Activated naive CD8-positive, alpha-beta T cell (primary cell): ENCODE results near the gene MNX1.

Experiments
- H3K27ac Mint-ChIP-seq: one replicate; pipeline ENCODE4 v1.8.0; 2021; ENCODE audit warnings: mixed read lengths
- H3K27me3 Mint-ChIP-seq: one replicate; pipeline ENCODE4 v1.8.0; 2021; ENCODE audit warnings: mixed read lengths
- H3K36me3 Mint-ChIP-seq: one replicate; pipeline ENCODE4 v1.8.0; 2021; ENCODE audit warnings: mixed read lengths
- H3K4me1 Mint-ChIP-seq: one replicate; pipeline ENCODE4 v1.8.0; 2021; ENCODE audit warnings: low read depth, mixed read lengths
- H3K4me3 Mint-ChIP-seq: one replicate; pipeline ENCODE4 v1.8.0; 2021; ENCODE audit warnings: mild to moderate bottlenecking, mixed read lengths
- H3K9me3 Mint-ChIP-seq: one replicate; pipeline ENCODE4 v1.8.0; 2021; ENCODE audit warnings: low read depth, mixed read lengths

The MNX1 gene

DNA sequence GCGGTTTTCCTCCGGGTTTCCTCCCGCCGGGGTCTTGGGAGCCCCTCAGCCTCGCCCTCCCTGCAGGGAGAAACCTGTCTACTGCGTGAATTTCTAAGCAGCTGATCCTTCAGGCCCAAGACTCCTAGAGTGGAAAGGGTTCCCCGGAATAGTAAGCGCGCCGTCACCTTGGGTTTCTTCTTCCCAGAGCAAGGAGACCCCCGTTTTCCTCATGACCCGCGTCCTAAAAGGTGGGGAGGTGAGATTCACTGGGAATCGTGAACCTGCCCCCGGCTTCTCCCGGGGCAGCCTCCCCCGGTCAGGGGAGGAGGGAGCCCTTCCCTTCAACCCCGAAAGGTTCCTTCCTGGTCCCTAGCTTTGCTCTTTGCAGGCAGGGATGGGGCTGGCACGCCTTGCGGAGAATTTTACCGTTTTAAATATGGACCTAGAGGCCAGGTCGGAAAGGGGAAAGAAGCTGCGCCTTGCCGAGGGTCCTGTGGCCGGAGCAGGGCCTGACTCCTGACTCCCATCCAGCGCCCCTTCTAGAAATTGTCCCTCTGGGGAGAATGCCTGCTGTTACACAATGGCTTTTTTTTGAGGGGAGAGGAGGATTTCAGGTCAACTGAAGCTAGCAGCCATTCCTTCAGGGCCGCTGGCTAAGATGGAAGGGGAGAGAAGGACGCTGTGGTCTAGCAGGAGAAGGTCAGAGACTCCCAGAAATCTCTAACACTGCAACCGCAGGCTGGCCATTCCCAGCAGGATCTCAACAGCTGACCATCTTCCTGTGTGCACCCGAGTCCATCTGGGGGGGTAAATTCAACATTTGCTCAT is 11.6 kb upstream of the MNX1 start:
- peaks cover 17% of the 10 kb centered on the region for H3K4me1 Mint-ChIP-seq
- H3K36me3 Mint-ChIP-seq = no peaks in the 10 kb centered on the region
- no peak overlapping the region for H3K4me3 Mint-ChIP-seq
- H3K9me3 Mint-ChIP-seq = no peaks in the 10 kb centered on the region
- no peak overlapping the region for H3K27ac Mint-ChIP-seq
- H3K27me3 Mint-ChIP-seq = peaks cover 47% of the 10 kb centered on the region

DNA sequence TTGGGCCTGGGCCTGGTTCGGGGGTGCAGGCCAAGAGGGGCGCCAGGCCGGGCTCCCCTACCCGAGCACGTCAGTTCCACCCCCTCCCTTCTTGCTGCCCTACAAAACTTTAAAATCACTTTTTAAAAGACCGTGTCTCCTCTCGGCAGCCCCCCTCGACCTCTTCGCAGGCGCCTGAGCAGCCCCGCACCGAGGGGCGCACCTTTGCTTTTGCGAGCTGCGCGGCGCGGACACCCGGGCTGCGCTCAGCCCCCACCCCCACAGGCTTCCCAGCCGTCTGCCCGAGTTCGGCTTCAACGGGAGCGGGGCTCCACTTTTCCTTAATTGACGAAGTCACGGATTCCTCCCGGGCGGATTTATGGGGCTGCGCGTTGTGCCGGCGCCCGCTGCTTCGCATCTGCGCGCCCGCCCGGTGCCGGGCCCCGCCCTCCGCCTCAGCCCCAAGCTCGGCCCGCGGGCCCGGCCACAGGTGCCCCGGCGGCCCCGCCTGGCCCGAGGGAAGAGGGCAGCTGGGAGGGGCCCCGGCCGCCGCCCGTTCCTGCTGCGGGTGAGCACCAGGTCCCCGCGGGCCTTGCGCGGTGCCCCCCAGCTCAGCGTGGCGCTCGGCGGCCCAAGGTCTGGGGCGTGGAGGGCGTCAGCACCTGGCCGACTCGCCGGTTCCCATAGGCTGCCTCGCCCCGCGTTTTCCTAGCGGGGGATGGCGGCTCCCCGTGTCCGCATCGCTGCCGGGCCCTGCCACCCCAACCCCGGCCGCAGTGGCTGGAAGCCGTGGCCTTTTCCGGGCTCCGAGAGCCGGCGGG is 10.8 kb upstream of the MNX1 start:
- Mint-ChIP-seq H3K27me3 (peaks cover 43% of the 10 kb centered on the region), H3K36me3 (no peaks in the 10 kb centered on the region), H3K27ac (no peak overlapping the region), H3K9me3 (no peaks in the 10 kb centered on the region), H3K4me1 (peaks cover 21% of the 10 kb centered on the region), H3K4me3 (no peak overlapping the region)

DNA sequence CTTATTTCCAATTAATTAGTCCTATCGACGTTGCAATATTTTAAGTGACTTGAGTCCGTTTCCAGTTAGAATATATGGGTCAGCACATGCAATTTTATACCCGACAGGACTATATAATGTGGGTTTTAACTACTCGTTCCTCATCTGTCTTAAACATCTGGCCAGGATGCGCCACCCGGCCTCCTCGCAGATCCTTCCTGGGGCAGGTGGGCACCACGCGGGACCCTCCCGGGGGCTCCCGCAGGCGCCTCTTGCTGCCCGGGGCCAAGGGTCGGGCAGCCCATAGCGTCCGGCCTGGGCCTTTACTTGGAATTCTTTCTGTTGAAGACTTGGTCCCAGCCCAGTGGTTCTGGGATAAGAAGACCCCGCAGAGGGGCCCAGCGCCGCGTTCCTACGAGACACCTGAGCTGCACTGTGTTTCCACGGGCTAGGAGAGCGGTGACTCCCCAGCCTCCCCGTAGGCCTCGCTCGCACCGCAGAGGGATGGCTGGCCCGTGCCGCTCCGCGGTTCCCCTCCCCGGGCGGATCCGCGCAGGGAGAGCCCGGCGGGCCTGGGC is 10.1 kb upstream of the MNX1 start:
- peak overlapping the region; percentile 42 for H3K4me3 Mint-ChIP-seq
- H3K27me3 Mint-ChIP-seq = peaks cover 44% of the 10 kb centered on the region
- H3K9me3 Mint-ChIP-seq = no peaks in the 10 kb centered on the region
- H3K27ac Mint-ChIP-seq = no peak overlapping the region
- H3K36me3 Mint-ChIP-seq = no peaks in the 10 kb centered on the region
- peaks cover 24% of the 10 kb centered on the region for H3K4me1 Mint-ChIP-seq

DNA sequence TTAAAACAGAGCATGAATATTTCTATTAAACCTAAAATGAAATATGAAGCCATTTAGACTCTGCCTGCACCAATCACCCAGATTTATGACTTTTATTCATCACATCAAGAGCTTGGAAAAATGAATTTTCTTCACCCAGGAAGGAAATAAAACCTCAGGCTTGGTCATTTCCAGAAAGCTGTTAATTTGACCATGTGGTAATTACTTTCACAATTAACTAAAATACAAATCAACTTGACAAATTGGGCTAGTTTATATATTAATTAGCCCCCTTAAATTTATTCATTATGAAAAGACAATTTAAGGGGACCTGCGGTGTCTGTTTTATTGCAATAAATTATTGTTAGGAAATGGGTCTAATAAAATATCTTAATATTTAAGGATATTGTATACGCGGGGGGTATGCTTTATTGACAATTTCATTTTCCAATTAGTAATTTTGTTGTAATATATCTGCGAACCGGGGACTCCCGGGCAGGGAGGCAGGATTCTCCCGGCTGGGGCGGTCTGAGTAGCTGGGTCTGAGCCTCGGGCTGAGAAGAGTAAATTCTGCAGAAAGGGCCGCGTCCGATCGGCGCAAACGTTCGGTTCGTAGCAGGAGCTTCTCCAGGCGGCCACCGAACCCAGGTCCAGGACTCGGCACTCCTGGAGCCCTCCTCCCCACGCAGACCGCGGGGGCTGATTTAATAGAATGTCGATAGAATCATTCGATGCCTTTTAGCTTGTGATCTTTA is 9.4 kb upstream of the MNX1 start:
- H3K4me3 Mint-ChIP-seq = peak overlapping the region; percentile 42
- no peaks in the 10 kb centered on the region for H3K36me3 Mint-ChIP-seq
- H3K27ac Mint-ChIP-seq = no peak overlapping the region
- peaks cover 41% of the 10 kb centered on the region for H3K27me3 Mint-ChIP-seq
- no peaks in the 10 kb centered on the region for H3K9me3 Mint-ChIP-seq
- peaks cover 24% of the 10 kb centered on the region for H3K4me1 Mint-ChIP-seq

DNA sequence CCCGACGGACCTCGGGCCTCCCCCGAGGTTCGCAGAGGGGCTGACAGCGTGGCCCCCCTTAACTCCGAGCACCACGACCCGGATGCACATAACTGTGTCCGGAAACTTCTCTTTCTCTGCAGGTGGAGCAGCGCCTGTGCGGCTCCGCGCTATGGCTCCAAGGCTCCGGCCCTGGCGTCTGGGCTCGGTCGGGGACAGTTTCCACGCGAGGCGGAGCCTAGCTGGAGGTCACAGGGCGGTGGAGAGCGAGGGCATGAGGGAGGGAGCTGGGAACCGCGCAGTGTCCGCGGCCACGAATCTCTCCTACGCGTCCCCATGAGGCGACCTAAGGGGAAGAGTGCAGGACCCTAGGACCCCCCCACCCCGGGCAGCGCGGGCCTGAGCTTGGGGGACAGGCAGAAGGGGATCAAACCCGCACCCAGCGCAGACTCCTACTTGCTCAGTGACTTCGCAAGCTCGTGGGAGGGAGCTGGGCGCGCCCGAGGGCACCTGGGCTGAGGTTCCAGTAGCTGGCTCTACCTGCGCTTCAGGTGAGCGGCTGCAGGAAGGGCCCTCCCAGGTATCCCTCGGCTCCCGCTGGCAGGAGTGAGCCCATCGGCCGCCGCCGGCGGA is 8.6 kb upstream of the MNX1 start:
- Mint-ChIP-seq H3K4me3 (peak overlapping the region; percentile 81), H3K36me3 (no peaks in the 10 kb centered on the region), H3K4me1 (peaks cover 24% of the 10 kb centered on the region), H3K27ac (no peak overlapping the region), H3K27me3 (peaks cover 45% of the 10 kb centered on the region), H3K9me3 (no peaks in the 10 kb centered on the region)

DNA sequence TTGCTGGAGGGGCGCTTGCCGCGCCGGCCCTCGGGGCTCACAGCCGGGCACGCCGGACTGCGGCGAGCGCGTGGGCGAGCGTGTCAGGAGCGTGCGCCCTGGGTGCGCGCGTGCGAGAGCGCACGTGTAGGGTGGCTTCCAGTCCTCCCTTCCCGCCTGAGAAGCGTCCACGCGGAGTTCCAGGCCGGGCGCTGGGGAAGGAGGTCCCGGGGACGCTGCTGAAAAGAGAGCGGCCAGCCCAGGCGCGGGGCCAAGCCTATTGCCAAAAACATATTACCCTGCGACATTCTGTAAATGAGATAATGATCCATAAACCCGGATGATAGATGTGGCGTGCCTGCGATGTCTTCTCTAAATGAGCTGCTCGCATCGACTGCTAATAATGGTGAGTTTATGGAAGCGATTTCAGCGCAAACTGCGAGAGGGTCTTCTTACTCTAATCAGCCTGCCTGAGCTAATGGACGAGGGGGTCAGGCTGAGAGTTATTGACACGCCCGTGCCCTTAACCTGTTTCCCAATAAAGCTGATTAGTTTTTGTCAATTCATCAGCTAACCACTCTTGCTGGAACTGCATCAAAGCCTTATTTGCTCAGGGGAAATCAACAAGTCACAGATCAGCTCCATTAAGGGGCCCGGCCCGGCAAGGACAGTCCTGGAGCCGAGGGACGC is 8.0 kb upstream of the MNX1 start:
- H3K4me1 Mint-ChIP-seq = peaks cover 24% of the 10 kb centered on the region

DNA sequence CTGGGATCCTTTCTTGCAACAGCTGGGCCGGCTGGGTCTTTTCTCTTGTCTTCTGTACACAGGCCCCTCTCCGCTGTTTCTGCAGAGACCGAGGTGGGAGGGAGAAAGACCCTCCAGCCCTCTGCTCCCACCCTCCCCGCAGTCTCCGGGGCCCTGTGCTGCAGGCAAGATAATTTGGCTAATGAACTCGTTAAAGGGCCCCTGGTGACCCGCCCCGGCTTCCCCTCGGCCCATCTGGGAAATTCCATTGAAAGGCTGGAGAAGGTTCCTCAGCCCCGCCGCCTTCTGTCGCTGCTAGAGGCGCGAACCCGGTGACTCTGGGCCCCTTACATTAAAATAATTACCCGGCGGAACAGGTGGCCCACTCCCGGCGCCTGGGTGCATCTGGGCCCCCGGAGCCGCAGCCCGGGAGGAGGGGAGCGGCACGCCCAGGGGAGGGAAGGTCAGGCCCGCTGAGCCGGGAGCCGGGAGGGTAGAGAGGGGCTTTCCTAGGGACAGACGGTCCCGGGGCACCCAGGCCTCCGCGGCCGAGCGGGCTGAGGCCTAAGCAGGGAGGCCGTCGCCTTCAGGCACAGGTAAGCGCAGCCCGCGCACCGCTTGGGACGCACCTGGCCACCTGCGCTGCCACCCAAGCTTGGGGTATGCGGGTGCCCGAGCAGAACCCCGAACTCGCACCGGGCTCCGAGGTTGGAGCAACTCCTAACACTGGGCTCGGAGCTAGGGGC is 7.3 kb upstream of the MNX1 start:
- peaks cover 45% of the 10 kb centered on the region for H3K27me3 Mint-ChIP-seq
- peaks cover 24% of the 10 kb centered on the region for H3K4me1 Mint-ChIP-seq
- H3K4me3 Mint-ChIP-seq = no peak overlapping the region

More for the DNA sequence above, 8.0 kb upstream of the MNX1 start:
- Mint-ChIP-seq H3K4me3 (peak overlapping the region; percentile 81), H3K27me3 (peaks cover 45% of the 10 kb centered on the region), H3K36me3 (no peaks in the 10 kb centered on the region), H3K27ac (no peak overlapping the region), H3K9me3 (no peaks in the 10 kb centered on the region)

DNA sequence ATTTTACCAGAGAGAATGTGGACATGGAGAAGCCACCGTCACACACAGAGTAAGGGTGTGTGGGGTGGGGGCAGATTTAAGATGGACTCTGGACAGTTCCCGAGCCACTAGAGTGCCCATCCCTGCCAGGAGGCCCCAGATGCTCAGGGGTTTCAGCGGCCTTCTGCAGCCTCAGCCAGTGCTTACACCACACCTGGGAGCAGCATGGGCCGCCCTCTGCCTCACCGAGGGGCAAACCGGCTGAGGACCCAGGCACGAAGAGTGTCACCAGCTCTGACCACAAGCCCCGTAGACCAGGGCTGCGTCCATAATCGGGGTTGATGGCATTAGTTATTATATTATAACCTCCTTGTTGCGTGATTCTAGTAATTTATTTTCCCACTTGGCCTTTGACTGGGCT is 6.7 kb upstream of the MNX1 start:
- H3K36me3 Mint-ChIP-seq = no peaks in the 10 kb centered on the region
- peaks cover 42% of the 10 kb centered on the region for H3K27me3 Mint-ChIP-seq
- peaks cover 22% of the 10 kb centered on the region for H3K4me1 Mint-ChIP-seq
- no peak overlapping the region for H3K27ac Mint-ChIP-seq
- no peak overlapping the region for H3K4me3 Mint-ChIP-seq
- no peaks in the 10 kb centered on the region for H3K9me3 Mint-ChIP-seq

More for the DNA sequence above, 7.3 kb upstream of the MNX1 start:
- H3K36me3 Mint-ChIP-seq = no peaks in the 10 kb centered on the region
- H3K27ac Mint-ChIP-seq = no peak overlapping the region
- H3K9me3 Mint-ChIP-seq = no peaks in the 10 kb centered on the region

DNA sequence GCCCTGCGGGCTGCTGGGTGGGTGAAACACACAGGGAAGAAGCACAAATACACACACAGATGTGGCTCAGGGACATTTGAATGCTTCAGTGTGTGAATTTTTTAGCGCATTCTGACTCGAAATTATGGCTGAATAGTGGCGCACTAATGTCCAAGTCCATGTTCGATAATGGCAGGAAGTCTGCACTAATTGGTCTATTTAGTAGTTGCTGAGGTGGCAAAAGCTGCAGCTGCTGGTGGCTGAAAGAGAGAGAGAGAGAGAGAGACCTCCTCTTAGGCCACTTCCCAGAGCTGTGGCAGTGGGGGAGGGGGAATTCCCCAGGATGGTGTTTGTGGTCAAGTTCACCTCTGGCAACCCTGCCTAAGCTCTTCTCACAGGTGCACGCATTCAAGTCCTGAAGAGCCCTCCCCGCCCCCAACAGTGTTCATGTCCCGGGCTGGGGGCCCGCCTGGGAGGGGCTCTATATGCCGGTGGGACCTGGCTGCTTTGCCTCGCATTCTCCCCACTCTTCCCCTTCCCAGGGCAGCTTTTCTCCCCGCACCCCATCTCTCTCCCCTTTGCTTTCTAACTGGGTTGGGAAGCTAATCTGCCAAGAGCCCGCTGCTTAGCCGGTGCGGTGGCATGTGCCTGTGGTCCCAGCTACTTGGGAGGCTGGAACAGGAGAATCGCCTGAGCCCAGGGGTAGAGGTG is 6.0 kb upstream of the MNX1 start:
- peaks cover 27% of the 10 kb centered on the region for H3K4me1 Mint-ChIP-seq
- H3K9me3 Mint-ChIP-seq = no peaks in the 10 kb centered on the region
- no peaks in the 10 kb centered on the region for H3K36me3 Mint-ChIP-seq
- H3K27ac Mint-ChIP-seq = no peak overlapping the region
- no peak overlapping the region for H3K4me3 Mint-ChIP-seq
- H3K27me3 Mint-ChIP-seq = peaks cover 48% of the 10 kb centered on the region

DNA sequence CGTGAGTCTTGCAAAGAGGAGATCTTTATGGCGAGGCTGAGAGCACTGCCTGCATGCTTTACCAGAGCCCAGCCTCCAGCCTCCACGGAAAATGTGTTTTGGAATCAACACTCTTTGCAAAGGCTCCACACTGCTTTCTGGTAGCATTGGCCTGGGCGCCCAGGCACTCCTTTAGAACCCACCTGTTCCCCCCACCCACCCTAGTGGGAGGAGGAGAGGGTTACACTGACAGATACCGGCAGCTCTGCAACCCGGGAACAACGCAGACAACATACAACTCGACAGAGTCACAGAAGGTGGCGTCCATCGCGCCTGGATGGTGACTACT is 5.5 kb upstream of the MNX1 start:
- no peaks in the 10 kb centered on the region for H3K9me3 Mint-ChIP-seq
- H3K4me3 Mint-ChIP-seq = no peak overlapping the region
- peaks cover 31% of the 10 kb centered on the region for H3K4me1 Mint-ChIP-seq
- H3K27me3 Mint-ChIP-seq = peaks cover 48% of the 10 kb centered on the region
- no peak overlapping the region for H3K27ac Mint-ChIP-seq
- no peaks in the 10 kb centered on the region for H3K36me3 Mint-ChIP-seq

DNA sequence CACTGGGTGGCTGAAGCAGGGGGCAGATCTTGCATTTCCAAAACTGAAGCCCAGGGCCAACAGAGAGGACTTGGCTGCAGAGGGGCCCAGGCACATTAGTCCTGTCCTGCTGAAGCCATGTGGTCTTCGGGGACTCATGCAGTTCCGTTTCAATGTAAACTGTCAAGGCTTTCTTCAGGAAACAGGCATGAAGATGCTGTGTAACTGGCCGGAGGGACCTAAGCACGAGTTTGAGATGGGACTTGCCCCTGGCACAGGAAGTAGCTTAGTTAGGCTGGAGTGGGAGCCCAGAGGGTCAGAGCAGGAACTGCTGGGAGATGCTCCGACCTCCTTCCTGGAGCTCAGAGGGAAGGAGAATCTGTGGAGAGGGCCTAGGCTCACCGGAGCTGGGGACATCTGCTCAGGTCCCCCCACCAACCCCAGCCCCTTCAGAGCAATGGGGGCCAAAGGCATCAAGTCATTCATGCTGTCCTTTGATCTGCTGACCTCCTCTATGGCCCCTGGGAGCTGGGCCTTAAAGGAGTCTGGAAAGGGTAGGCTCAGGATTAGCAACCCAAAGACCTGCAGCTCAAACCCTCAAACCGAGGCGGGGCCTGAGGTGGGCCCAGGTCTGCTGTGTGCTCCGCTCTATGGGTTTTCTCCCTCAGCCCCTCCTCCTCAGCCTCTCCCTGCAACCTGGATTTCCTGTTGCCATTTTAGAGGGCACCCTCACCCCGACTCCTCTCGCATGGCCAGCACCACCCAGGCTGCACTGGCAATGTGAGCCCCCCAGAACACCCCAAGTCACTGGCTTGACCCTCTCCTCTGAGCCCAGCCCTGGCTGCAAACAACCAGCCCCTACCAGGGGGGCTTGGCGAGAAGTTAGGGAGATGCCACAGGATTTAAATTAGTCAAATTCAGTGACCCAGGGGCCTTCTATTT is 4.4 kb upstream of the MNX1 start:
- H3K9me3 Mint-ChIP-seq = no peaks in the 10 kb centered on the region
- H3K4me1 Mint-ChIP-seq = peaks cover 29% of the 10 kb centered on the region
- no peak overlapping the region for H3K27ac Mint-ChIP-seq
- H3K36me3 Mint-ChIP-seq = no peaks in the 10 kb centered on the region
- peaks cover 43% of the 10 kb centered on the region for H3K27me3 Mint-ChIP-seq
- H3K4me3 Mint-ChIP-seq = no peak overlapping the region
